DOHH2 (cell line): Measurements from ENCODE around the gene SLC24A1.

Experiments used
- H3F3A ChIP-seq: fragments of 200-600 bp; sonication (generic), shearing (Covaris generic); 2 replicates; pipeline ENCODE4 v1.6.0; 2016; ENCODE audit warnings: antibody characterized with exemption, mild to moderate bottlenecking; ENCODE audit not compliant: control insufficient read depth, insufficient read depth
- H3K27ac ChIP-seq: fragments of 200-600 bp; sonication (generic); 2 replicates; pipeline ENCODE4 v1.5.1; 2014; ENCODE audit warnings: low read depth, mild to moderate bottlenecking, low read length, moderate library complexity
- H3K27me3 ChIP-seq: fragments of 200-600 bp; sonication (generic); 2 replicates; pipeline ENCODE4 v1.6.1; 2014; ENCODE audit warnings: mild to moderate bottlenecking, low read length, mixed read lengths; ENCODE audit not compliant: control insufficient read depth
- H3K36me3 ChIP-seq: fragments of 200-600 bp; sonication (generic); 2 replicates; pipeline ENCODE4 v1.6.1; 2014; ENCODE audit warnings: mild to moderate bottlenecking, low read length, moderate library complexity, mixed read lengths; ENCODE audit not compliant: control insufficient read depth
- H3K4me1 ChIP-seq: fragments of 200-600 bp; sonication (generic); 2 replicates; pipeline ENCODE4 v1.6.1; 2014; ENCODE audit warnings: mild to moderate bottlenecking, low read length, mixed read lengths; ENCODE audit not compliant: control insufficient read depth
- H3K4me2 ChIP-seq: fragments of 200-600 bp; sonication (generic); 2 replicates; pipeline ENCODE4 v1.6.0; 2014; ENCODE audit warnings: mild to moderate bottlenecking, low read length, moderate library complexity
- H3K4me3 ChIP-seq: fragments of 200-600 bp; sonication (generic); 2 replicates; pipeline ENCODE4 v1.5.1; 2014; ENCODE audit warnings: mild to moderate bottlenecking, low read length, mixed read lengths
- H3K79me2 ChIP-seq: fragments of 200-600 bp; sonication (generic); 2 replicates; pipeline ENCODE4 v1.6.1; 2014; ENCODE audit warnings: mild to moderate bottlenecking, low read length, mixed read lengths; ENCODE audit not compliant: control insufficient read depth
- H3K9me2 ChIP-seq: fragments of 200-600 bp; sonication (generic); replicated peaks from 2 replicates; pipeline ENCODE4 v1.6.1; 2014; ENCODE audit warnings: mild to moderate bottlenecking, low read length, mixed read lengths; ENCODE audit not compliant: control insufficient read depth
- H3K9me3 ChIP-seq: fragments of 200-600 bp; sonication (generic); 2 replicates; pipeline ENCODE4 v1.6.1; 2014; ENCODE audit warnings: antibody characterized with exemption, low read length, mixed read lengths; ENCODE audit not compliant: control insufficient read depth, insufficient read depth
- H4K20me1 ChIP-seq: fragments of 200-600 bp; sonication (generic); 2 replicates; pipeline ENCODE4 v1.6.0; 2014; ENCODE audit warnings: low read depth, mild to moderate bottlenecking, antibody characterized with exemption, low read length, moderate library complexity; ENCODE audit not compliant: control insufficient read depth, insufficient read depth
- CTCF ChIP-seq: fragments of 200-600 bp; sonication (generic); IDR thresholded peaks from one replicate; pipeline ENCODE4 v1.5.1; 2014; ENCODE audit warnings: antibody characterized with exemption, mild to moderate bottlenecking, low read depth, low read length; ENCODE audit not compliant: poor library complexity, severe bottlenecking
- EZH2phosphoT487 ChIP-seq: fragments of 200-600 bp; sonication (generic); IDR thresholded peaks from 2 replicates; pipeline ENCODE4 v1.6.1; 2017; ENCODE audit warnings: borderline replicate concordance, mild to moderate bottlenecking, antibody characterized with exemption, low read length, moderate library complexity, mixed read lengths

The SLC24A1 gene

GRCh38 chr15:65577129-65577996, 44.4 kb upstream of the SLC24A1 start:
- Histone ChIP-seq H3K4me2 (no peak overlapping the region), H4K20me1 (no peaks in the 10 kb centered on the region), H3K36me3 (peaks cover 70% of the 10 kb centered on the region), H3K27ac (0 out of 2 replicates have a peak overlapping the region, but pooled peaks have one; percentile 6), H3K79me2 (no peaks in the 10 kb centered on the region), H3K27me3 (no peaks in the 10 kb centered on the region), H3K9me3 (no peaks in the 10 kb centered on the region), H3K4me1 (peaks cover 16% of the 10 kb centered on the region), H3F3A (peaks cover 11% of the 10 kb centered on the region; the same call in 1 of the 2 replicates), H3K4me3 (no peak overlapping the region), H3K9me2 (no peaks in the 10 kb centered on the region)
- no peak for TF ChIP-seq CTCF
- TF ChIP-seq EZH2phosphoT487, result no peak

GRCh38 chr15:65578904-65579728, 42.6 kb upstream of the SLC24A1 start:
- Histone ChIP-seq H3F3A (peaks cover 16% of the 10 kb centered on the region; the same call in 1 of the 2 replicates), H3K79me2 (no peaks in the 10 kb centered on the region), H3K27me3 (no peaks in the 10 kb centered on the region), H3K27ac (no peak overlapping the region), H3K36me3 (peaks cover 83% of the 10 kb centered on the region), H3K9me2 (no peaks in the 10 kb centered on the region), H4K20me1 (no peaks in the 10 kb centered on the region), H3K9me3 (no peaks in the 10 kb centered on the region), H3K4me2 (no peak overlapping the region), H3K4me3 (no peak overlapping the region), H3K4me1 (peaks cover 27% of the 10 kb centered on the region)
- TF ChIP-seq EZH2phosphoT487 (no peak), CTCF (no peak)

- TF ChIP-seq CTCF, result no peak
- TF ChIP-seq EZH2phosphoT487, result no peak
- H3K9me2 ChIP-seq, result no peaks in the 10 kb centered on the region
- peaks cover 33% of the 10 kb centered on the region for H3K4me1 ChIP-seq
- no peaks in the 10 kb centered on the region for H4K20me1 ChIP-seq
- H3K4me2 ChIP-seq, result no peak overlapping the region
- no peaks in the 10 kb centered on the region for H3K9me3 ChIP-seq
- H3K27ac ChIP-seq, result no peak overlapping the region
- H3K36me3 ChIP-seq, result peaks cover 83% of the 10 kb centered on the region
- H3K4me3 ChIP-seq, result no peak overlapping the region
- no peaks in the 10 kb centered on the region for H3K79me2 ChIP-seq
- peaks cover 15% of the 10 kb centered on the region; the same call in 1 of the 2 replicates for H3F3A ChIP-seq
- H3K27me3 ChIP-seq, result no peaks in the 10 kb centered on the region
These were observed 42.0 kb upstream of the SLC24A1 start for GRCh38 chr15:65579762-65580161.
